HTERT RPE-1 (cell line): ENCODE measurements around the gene CHPF2.

Experiments used
- in situ Hi-C: fragments of 300-500 bp; cut with MboI; formaldehyde crosslinking; loops from 4 replicates; pipeline ENCODE4 v1.14.3; 2020; ENCODE audit warnings: low sequenced_read_pairs

The CHPF2 gene

GRCh38 chr7:151281686-151282085, 49.4 kb downstream of the CHPF2 start:
- in situ Hi-C loops = no loop called here

DNA sequence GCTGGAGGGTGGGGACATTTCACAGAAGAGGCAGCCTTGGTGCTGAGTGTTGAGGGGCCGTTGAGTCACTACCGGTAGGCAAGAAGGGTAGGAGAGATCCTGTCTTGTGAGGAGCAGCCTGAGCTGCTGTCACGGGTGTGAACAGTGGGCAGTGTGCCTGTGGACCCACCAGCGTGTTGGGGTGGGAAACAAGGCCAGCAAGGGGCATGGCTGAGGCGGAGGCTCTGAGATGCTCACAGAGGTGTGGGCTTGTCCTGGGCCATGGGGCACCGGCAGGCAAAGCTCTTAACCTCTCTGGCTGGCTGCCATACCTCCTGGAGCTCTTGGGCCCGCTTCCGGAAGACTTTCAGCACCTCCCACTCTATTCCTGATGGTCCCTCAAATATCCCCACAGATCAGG, 49.8 kb downstream of the CHPF2 start:
- in situ Hi-C loops = no loop called here

DNA sequence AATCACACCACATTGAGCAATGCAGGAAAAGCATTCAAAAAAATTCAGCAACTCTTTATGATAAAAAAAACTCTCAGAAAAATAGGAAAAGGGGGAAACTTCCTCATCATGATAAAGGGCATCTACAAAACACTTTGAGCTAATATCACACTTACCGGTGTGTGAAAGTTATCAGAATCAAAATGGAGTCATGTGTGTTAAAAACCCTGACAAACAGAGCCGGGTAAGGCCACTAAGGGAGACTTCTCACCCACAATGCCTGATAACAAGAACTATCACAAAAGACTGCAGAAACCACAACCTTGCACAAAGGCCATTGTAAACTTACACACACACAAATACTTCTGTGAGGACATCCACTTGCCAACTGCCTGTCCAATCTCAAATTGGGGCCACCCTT, 51.0 kb downstream of the CHPF2 start:
- in situ Hi-C loops = no loop called here

DNA sequence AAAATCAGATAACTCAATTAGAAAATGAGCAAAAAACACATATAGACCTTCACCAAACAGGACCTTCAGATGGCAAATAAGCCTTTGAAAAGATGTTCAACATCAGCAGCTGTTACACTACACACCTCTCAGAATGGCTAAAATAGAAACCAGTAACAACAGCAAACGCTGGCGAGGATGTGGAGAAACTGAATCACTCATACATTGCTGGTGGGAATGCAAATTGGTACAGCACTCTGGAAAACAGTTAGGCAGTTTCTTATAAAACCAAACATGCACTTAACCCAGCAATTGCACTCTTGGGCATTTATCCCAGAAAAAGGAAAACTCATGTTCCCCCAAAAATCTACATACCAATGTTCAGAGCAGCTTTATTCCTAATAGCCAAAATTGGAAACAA, 53.9 kb downstream of the CHPF2 start:
- in situ Hi-C loops = no loop called here
